ENCODE data around the gene QSOX2. TPM values are rescaled to one million over a fixed set of nuclear protein-coding genes. Genes with fewer than 3 reads are reported as not detected.

The QSOX2 gene
- total RNA-seq, 1 experiment from 2014 or later: 40.0 TPM

DNA sequence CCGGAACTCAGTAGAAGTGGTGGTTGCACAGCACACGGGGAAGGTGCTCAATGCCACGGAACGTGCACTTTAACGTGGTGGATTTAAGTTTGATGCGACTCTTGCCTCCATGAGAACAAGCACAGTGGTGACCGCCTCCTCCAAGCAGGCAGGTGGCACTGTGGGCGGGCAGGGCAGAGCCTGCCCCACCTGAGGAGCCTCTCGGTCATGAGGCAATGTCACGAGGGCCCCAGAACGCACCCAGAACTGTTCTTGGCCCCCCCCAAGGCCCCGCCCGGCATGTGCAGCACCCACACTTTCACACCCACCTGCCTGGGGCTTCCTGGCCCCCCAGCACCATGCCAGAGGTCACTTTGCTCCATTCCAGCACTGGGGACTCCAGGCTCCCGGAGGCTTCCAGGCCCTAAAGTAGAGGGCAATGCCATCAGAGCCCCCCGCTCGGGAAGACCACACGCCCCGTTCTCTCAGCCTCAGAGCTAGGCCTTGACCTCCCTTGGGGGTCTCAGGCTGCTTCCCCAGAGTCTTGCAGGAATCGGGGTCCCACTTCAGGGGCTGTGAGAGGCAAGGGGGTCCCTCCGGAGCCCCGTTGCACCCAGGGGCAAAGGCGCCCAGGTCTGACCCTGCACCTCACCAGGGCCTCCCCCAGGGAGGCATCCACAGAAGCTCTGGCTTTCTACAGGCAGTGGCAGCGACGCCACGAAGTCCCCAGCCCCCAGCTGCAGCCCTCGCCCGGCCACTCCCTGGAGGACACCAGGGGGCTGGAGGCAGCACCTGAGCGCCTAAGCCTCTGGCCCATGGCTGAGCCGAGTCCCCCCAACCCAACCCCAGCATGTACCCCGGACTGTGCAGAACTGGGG, 44.3 kb upstream of the QSOX2 start:
- in situ Hi-C loops (cut with HindIII; ENCODE audit: low pct_unique_long_range_greater_than_20kb, low sequenced_read_pairs): no loop called here
- H3K9me3 ChIP-seq (ENCODE audit: control insufficient read depth, insufficient read depth, low read depth, low read length): no peaks in the 10 kb centered on the region
- CTCF ChIA-PET: no interaction called here
- no peaks in the 10 kb centered on the region for H3K4me1 ChIP-seq (ENCODE audit: control insufficient read depth, insufficient read depth, low read length)
- ATAC-seq (peak; percentile 68), DNase-seq (ENCODE audit: low read depth, low spot score) (no peak)
- POLR2A ChIA-PET: no interaction called here
- H3K4me3 ChIP-seq (ENCODE audit: low read depth in 2 of 2, low read length in 2 of 2): no peak overlapping the region
- intact Hi-C loops (cut with micrococcal nuclease; ENCODE audit: unreplicated experiment): no loop called here
- BruUV-seq (replicated peaks): no TSS peak
- TF ChIP-seq, protein P1, sequence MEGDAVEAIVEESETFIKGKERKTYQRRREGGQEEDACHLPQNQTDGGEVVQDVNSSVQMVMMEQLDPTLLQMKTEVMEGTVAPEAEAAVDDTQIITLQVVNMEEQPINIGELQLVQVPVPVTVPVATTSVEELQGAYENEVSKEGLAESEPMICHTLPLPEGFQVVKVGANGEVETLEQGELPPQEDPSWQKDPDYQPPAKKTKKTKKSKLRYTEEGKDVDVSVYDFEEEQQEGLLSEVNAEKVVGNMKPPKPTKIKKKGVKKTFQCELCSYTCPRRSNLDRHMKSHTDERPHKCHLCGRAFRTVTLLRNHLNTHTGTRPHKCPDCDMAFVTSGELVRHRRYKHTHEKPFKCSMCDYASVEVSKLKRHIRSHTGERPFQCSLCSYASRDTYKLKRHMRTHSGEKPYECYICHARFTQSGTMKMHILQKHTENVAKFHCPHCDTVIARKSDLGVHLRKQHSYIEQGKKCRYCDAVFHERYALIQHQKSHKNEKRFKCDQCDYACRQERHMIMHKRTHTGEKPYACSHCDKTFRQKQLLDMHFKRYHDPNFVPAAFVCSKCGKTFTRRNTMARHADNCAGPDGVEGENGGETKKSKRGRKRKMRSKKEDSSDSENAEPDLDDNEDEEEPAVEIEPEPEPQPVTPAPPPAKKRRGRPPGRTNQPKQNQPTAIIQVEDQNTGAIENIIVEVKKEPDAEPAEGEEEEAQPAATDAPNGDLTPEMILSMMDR (IDR thresholded peaks at IDR 0.05): no peak; the same call in 1 of the 2 replicates
- TF ChIP-seq POLR2AphosphoS5 (IDR thresholded peaks at IDR 0.05; ENCODE audit: low read depth, low read length): no peak
- no peak for TF ChIP-seq SIN3A (IDR thresholded peaks at IDR 0.05; ENCODE audit: borderline replicate concordance, insufficient read depth, low read depth, low read length)
- TF ChIP-seq TCF7L2 (IDR thresholded peaks at IDR 0.05; ENCODE audit: low read depth, low read length): no peak
- TF ChIP-seq, protein P2, sequence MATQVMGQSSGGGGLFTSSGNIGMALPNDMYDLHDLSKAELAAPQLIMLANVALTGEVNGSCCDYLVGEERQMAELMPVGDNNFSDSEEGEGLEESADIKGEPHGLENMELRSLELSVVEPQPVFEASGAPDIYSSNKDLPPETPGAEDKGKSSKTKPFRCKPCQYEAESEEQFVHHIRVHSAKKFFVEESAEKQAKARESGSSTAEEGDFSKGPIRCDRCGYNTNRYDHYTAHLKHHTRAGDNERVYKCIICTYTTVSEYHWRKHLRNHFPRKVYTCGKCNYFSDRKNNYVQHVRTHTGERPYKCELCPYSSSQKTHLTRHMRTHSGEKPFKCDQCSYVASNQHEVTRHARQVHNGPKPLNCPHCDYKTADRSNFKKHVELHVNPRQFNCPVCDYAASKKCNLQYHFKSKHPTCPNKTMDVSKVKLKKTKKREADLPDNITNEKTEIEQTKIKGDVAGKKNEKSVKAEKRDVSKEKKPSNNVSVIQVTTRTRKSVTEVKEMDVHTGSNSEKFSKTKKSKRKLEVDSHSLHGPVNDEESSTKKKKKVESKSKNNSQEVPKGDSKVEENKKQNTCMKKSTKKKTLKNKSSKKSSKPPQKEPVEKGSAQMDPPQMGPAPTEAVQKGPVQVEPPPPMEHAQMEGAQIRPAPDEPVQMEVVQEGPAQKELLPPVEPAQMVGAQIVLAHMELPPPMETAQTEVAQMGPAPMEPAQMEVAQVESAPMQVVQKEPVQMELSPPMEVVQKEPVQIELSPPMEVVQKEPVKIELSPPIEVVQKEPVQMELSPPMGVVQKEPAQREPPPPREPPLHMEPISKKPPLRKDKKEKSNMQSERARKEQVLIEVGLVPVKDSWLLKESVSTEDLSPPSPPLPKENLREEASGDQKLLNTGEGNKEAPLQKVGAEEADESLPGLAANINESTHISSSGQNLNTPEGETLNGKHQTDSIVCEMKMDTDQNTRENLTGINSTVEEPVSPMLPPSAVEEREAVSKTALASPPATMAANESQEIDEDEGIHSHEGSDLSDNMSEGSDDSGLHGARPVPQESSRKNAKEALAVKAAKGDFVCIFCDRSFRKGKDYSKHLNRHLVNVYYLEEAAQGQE (IDR thresholded peaks at IDR 0.05; ENCODE audit: insufficient read depth in 1 of 2, low read depth in 2 of 2, low read length in 1 of 2): no peak
- no peaks in the 10 kb centered on the region for H3K27me3 ChIP-seq (ENCODE audit: control insufficient read depth, insufficient read depth, low read length)
- H3K27ac ChIP-seq (ENCODE audit: low read length): no peak overlapping the region
- no peaks in the 10 kb centered on the region for H3K36me3 ChIP-seq (ENCODE audit: control insufficient read depth, insufficient read depth, low read length)

DNA sequence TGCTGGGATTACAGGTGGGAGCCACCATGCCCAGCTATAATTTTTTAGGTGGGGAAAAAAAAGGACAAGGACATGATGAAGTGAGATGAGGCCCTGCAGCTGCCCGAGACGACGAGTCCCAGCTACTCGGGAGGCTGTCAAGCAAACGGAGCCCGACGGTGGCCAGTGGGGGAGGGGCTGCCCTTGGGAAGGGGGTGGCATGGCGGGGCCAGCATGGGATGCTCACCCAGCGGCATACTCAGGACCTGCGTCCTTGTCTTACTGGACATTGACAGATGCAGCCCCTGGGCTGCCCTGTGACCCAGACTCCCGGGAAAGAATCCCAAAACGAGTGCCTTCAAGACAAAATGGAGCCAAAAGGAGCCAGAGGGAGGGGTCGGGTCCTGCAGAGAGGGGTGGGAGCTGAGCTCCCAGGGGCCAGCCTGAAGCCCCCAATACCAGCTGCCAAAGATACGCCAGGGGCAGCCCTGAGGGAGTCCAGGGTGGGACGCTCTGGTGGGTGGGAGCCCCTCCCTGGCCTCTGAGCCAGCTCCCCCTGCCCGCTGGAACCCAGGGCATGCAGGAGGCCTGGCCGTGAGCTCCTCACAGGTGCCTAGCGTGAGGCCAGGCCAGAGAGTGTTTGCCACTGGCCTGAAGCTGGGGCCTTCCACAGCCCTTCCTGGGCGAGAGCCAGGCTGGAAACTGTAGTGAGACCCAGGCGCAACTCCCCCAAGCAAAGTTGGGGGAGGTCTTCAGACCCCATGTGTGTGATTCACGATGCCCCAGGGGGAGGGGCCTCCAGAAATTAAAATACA, 42.5 kb upstream of the QSOX2 start:
- Histone ChIP-seq H3K36me3 (ENCODE audit: control insufficient read depth, insufficient read depth, low read length) (no peaks in the 10 kb centered on the region), H3K27me3 (ENCODE audit: control insufficient read depth, insufficient read depth, low read length) (no peaks in the 10 kb centered on the region), H3K4me1 (ENCODE audit: control insufficient read depth, insufficient read depth, low read length) (peaks cover 3% of the 10 kb centered on the region; the same call in 1 of the 2 replicates), H3K4me3 (ENCODE audit: low read depth in 2 of 2, low read length in 2 of 2) (no peak overlapping the region), H3K9me3 (ENCODE audit: control insufficient read depth, insufficient read depth, low read depth, low read length) (no peaks in the 10 kb centered on the region), H3K27ac (ENCODE audit: low read length) (no peak overlapping the region)
- no TSS peak for BruUV-seq (replicated peaks)
- POLR2A ChIA-PET: no interaction called here
- intact Hi-C loops (cut with micrococcal nuclease; ENCODE audit: unreplicated experiment): no loop called here
- CTCF ChIA-PET: no interaction called here
- in situ Hi-C loops (cut with HindIII; ENCODE audit: low pct_unique_long_range_greater_than_20kb, low sequenced_read_pairs): no loop called here
- no peak for ATAC-seq
- no peak for DNase-seq (ENCODE audit: low read depth, low spot score)
- TF ChIP-seq POLR2AphosphoS5 (IDR thresholded peaks at IDR 0.05; ENCODE audit: low read depth, low read length) (no peak), TCF7L2 (IDR thresholded peaks at IDR 0.05; ENCODE audit: low read depth, low read length) (no peak), SIN3A (IDR thresholded peaks at IDR 0.05; ENCODE audit: borderline replicate concordance, insufficient read depth, low read depth, low read length) (no peak)
- TF ChIP-seq, protein P2 (IDR thresholded peaks at IDR 0.05; ENCODE audit: insufficient read depth in 1 of 2, low read depth in 2 of 2, low read length in 1 of 2): no peak
- TF ChIP-seq, protein P1 (IDR thresholded peaks at IDR 0.05): no peak

All from Panc1 (cell line).